HG03565 (cell line): ENCODE results near the gene FOXR1.

Experiments used
- ATAC-seq: cut with Tn5 transposase; IDR thresholded peaks from one replicate; pipeline ENCODE4 v1.9.1; 2021; ENCODE audit warnings: mild to moderate bottlenecking, moderate library complexity; ENCODE audit not compliant: unreplicated experiment

Gene FOXR1

GRCh38 chr11:118971646-118972045 lies at the start of gene FOXR1:
Gene FOXR1 (plus strand): TSS chr11:118971761. CDS start chr11:118971932, 171 bp downstream.
- ATAC-seq = no peak

DNA sequence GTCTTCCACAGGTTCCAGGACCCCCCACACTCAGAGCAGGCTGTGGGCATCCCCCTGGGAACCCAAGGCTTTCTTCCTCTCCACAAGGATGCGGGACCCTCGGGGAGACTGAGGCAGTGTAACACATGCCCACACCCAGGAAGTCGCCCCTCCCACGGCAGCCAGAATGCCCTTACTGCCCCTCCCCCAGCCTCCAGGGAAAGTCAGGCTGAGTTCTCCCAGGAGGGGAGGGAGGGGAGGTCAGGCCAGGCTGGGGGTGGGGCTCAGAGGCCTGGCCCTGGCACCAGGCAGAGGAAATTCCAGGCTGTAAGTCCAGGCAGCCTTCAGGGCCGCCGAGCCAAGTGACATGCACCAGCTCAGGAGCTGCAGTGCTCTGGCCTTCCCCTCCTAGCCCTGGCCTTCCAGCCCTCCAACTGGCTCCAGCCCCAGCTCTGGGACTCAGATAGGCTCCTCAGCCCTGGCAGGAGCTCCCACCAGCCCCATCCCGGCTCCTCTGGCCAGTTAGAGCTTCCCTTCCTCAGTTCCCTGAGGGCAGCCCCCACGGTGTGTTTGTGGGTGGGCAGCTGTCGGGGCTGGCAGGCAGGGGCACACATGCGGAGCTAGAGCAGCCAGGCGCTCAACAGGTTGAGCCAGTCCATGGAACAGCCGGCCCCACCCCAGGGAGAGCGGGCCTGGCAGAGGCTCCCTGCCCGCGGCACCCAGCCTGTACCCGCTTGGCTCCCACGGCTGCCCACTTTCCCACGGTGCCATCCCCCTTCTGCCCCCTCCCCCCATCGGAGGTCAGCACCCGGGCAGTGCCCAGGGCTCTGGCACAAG lies 49.4 kb upstream of the FOXR1 start:
- ATAC-seq = no peak

DNA sequence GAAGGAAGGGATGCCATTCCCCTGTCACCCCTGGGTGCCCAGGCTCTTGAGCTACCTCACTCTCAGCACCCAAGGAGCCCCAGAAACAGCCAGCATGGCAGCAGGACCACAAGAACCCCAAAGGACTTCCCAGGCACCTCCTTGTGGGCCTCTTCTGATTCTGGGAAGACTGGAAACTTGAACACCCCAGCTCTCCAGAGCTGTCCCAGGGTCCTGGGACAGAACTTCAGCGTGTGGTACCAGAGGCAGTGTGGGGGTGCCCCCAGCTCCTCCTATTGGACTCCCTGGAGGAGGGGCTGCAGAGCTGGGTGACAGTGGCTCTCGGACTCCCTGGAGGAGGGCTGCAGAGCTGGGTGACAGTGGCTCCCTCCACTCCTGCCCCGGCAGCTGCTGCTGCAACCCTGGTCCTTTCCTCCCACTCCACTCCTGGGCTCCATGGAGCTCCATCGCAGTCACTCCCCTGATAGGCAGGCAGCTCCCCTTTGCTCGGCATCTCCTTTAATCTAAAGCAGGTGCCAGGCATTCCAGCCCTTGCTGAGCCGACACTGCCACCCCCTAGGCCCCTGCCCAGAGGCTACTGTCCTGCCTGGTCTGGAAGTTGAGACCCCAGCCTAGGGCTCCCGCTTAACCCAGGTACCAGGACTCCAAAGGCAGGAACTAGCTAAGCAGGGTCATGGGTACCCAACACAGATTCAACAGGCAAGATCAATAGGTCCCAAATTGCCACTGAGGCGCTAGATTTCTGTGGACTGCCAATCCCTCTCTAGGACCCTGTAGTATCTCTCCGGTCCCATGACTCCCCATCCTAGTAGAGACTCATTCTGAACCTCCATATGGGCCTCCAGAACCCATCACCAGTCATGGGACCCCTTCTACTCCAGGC lies 48.6 kb upstream of the FOXR1 start:
- ATAC-seq = no peak

GRCh38 chr11:118923721-118924587 lies 47.6 kb upstream of the FOXR1 start:
- ATAC-seq = no peak

- no peak for ATAC-seq
These were observed 46.7 kb upstream of the FOXR1 start for GRCh38 chr11:118924591-118925585.

GRCh38 chr11:118927554-118928100 lies 43.9 kb upstream of the FOXR1 start:
- ATAC-seq = no peak

DNA sequence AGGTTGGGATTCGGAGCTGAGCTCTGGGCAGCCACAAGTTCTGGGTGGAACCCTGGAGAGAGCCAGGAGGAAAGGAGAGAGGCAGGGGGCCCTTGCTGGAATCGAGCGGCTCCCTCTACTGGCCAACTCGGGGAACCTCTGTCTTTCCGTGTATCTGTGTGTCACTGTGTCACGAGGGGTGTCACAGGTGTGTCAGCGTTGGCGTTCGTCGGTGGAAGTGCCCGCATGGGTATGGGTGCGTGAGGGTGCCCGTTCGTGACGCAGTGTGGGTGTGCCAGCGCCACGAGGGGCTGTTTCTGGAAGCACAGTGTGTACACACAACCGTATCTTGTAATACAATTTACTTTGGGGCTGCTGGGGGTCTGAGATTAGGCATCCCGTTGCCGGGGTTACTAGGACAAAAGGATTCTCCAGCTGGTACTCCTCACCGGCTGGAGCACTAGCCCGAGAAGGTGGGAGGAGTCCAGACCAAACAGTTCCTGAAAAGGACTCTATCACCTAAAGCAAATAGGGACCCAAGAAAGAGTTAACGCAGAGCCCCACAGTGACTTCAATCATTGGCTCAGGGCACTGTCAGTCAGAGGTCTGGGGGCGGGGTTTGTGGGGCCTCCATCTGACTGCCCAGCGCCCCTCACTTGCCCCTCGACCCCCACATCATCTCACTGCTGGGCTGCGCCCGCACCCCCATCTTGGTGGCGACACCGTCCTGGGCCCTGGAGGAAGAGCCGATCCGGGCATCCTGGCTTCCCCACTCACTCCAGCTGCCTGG lies 43.3 kb upstream of the FOXR1 start:
- ATAC-seq = peak; percentile 30

GRCh38 chr11:118928870-118929500 lies 42.6 kb upstream of the FOXR1 start:
- ATAC-seq = no peak

GRCh38 chr11:118929501-118930093 lies 42.0 kb upstream of the FOXR1 start:
- ATAC-seq = no peak

- no peak for ATAC-seq
These were observed 41.4 kb upstream of the FOXR1 start for GRCh38 chr11:118930094-118930712.

- no peak for ATAC-seq
These were observed 40.0 kb upstream of the FOXR1 start for GRCh38 chr11:118931571-118931970.

DNA sequence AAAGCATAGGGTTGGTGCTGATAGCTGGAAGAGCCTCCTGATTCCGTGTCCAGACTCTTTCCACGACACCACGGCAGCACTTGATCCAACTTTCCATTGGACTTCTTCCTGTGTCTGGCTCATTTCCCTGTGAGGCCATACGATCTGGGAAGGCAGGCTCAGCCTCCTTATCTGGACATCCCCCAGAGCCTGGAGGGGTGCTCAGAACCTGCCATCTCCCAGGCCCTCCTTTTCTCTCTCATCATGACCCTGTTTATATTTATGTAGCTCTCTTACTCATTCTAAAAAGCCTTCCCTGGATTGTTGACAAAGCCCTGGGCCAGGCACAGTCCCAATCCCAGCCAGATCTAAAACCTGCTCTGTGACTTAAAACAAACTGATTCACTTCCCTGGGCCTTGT lies 38.1 kb upstream of the FOXR1 start:
- no peak for ATAC-seq

DNA sequence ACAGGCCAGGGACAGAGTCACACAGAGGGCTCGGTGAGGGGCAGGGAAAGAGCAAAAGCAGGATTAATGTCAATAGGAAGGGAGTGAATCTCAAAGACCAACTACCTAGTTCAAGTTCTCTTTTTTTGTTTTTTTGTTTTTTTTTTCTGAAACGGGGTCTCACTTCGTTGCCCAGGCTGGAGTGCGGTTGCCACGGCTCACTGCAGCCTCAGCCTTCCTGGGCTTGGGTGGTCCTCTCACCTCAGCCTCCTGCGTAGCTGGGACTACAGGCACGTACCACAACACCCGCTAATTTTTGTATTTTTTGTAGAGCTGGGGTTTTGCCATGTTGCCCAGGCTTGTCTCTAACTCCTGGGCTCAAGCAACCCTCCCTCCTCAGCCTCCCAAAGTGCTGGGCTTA lies 36.2 kb upstream of the FOXR1 start:
- no peak for ATAC-seq

- no peak for ATAC-seq
These were observed 32.8 kb upstream of the FOXR1 start for GRCh38 chr11:118938491-118939403.

- no peak for ATAC-seq
These were observed 32.1 kb upstream of the FOXR1 start for GRCh38 chr11:118939404-118939915.

DNA sequence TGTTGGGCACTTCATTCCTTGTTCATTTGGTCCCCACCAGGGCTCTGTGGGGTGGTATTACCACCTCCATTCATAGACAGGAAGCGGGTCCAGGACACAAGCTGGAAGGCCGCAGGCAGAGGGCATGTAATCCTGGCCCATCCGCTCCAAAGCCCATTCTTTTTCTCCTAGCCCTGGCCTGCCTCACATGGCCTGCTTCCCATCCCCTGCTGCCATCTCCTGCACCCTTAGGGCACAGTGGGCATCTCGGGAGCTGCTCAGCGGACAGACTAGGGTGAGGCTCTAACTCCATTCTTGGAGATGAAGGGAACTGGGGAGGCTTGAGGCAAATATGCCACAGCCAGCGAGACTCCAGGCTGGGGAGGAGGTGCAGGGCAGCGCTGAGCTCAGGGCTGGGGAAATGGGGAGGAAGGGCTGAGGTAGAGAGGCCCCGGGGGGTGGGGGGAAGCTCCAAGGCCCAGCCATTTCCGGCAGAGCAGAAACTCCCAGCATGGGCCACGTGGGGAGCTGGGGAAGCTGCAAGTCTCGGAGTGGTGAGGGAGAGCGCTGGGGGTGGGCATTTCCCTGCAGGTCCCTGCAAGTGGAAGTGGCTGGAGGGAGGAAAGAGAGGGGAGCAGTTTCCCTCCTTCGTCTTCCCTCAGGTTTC lies 31.5 kb upstream of the FOXR1 start:
- no peak for ATAC-seq
